HCEC 1CT (cell line): Measurements from ENCODE around the gene KRTAP12-1.
"Not testable (repeated sequence)": the region's sequence is repeated elsewhere in the genome, so short reads cannot be mapped to it uniquely, and the experiment has no call there.

Experiments
- DNase-seq: peaks from one replicate; pipeline ENCODE4 v3.0.0-alpha.2; 2017

The KRTAP12-1 gene

DNA sequence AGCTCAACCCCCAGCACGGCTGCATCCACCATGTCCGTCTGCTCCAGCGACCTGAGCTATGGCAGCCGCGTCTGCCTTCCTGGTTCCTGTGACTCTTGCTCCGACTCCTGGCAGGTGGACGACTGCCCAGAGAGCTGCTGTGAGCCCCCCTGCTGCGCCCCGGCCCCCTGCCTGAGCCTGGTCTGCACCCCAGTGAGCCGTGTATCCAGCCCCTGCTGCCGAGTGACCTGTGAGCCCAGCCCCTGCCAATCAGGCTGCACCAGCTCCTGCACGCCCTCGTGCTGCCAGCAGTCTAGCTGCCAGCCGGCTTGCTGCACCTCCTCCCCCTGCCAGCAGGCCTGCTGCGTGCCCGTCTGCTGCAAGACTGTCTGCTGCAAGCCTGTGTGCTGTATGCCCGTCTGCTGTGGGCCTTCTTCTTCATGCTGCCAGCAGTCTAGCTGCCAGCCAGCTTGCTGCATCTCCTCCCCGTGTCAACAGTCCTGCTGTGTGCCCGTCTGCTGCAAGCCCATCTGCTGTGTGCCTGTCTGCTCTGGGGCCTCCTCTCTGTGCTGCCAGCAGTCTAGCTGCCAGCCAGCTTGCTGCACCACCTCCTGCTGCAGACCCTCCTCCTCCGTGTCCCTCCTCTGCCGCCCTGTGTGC is 15.3 kb upstream of the KRTAP12-1 start, which contains the start of gene KRTAP10-12:
Gene KRTAP10-12 (plus strand): TSS at position 1 of the 639 bp plus-strand sequence. CDS start 30 bp downstream, at position 31.
- not testable (repeated sequence) for DNase-seq

DNA sequence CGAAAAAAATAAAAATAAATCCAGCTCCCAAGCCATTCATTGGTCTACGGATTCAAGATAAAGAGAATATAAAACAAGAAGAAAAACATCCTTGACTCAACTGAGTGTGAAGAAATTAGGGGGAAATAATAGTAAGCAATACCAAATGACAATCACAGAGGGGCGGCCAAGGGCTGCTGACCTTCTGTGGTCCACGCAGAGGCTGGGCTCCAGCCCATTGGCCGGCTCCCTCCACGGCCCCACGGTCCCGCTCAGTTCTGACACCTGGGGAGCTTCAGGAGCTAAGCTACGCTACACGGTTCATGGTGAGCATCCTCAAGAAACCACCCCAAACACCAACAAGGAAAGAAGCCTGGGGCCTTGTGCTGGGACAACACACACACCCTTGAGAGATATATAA is 14.6 kb upstream of the KRTAP12-1 start:
- no peak for DNase-seq

DNA sequence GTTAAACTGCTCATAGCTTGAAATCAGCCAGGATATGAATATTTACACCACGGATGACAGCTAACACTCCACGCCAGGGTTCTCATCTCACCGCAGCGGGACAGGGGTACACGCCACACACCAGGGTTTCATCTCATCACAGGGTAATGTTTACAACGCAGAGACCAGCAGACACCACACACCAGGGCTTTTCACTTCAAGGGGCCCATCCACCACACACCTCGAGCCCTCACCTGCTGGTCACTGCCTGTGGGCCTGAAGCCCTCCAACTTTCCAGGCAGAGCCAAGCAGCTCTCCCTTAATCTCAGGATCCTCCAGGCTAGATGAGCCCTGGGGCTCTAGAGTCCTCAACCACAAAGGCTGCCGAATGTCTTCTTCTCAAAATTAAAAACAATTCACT is 13.7 kb upstream of the KRTAP12-1 start:
- DNase-seq: no peak

DNA sequence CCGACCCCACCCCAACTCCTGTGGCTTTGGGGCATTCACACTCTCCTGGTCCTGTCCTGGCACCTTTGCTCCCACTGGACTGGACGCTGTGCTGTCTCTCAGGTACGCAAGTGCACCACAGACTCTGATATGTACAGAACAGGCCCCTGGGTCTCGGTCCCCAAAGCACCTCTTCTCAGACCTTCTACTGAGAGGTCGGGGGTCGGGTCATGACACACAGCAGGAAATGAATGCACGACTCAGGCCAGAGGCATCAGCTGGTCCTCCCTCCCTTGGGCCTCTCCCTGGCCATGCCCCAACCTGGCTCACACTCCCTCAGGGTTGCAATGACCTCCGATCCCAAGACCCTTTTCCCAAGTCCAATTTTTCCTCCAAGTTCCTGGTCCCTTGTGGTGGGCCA is 13.2 kb upstream of the KRTAP12-1 start:
- DNase-seq: no peak

DNA sequence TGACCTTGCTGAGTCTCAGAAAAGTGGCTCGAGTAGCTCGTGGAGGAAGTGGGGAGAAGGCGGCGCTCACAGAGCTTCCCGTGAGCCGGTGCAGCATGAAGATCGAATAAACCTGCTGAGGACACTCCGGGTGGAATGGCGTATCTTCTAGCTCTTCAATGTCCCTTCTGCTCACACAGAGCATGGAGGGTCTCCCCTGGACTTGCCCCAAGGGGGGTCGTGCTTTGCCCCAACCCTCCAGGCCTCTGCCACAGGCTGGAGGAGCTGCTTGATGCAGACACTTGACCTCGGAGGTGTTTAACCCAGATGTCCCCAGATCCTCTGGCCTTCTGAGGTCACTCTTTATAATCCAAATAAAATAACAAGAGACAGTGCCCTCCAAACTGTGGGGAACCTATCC is 12.8 kb upstream of the KRTAP12-1 start:
- DNase-seq: no peak

DNA sequence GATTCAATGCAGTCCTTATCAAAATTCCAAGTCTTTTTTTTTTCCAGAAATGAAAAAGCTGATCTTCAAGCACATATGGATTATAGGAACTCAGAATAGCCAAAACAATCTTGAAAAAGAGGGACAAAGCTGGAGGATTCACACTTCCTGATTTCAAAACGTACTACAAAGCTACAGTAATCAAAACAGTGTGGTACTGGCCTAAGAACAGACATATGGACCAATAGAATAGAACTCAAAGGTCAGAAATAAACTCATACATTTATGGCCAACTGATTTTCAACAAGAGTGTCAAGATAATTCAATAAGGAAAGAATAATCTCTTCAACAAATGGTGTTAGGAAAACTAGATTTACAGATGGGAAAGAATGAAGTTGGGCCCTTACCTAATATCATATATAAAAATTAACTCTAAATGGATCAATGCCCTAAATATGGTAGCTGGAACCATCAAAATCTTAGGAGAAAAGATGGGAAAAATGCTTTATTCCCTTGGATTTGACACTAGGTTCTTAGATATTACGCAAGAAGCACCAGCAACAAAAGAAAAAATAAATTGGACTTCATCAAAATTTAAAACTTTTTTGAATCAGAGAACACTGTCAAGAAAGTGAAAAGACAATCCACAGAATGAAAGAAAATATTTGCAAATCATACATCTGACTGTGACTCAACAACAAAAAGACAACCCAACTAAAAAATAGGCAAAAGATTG is 11.0 kb upstream of the KRTAP12-1 start:
- DNase-seq: no peak

DNA sequence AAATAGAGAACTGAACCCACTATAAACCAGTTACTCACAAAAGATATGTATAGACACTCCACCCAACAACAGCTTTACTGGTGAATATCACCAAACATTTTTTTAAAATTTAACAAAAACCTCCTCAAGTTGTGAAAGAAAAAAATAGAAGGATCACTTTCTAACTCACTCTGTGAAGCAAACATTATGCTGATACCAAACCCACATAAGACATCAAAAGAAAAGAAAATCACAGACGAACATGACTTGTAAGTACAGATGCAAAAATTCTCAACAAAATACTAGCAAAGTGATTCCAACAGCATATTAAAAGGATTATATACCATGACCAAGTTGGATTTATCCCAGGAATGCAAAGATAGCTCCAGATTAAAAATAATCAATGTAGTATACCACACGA is 9.7 kb upstream of the KRTAP12-1 start:
- DNase-seq: no peak

DNA sequence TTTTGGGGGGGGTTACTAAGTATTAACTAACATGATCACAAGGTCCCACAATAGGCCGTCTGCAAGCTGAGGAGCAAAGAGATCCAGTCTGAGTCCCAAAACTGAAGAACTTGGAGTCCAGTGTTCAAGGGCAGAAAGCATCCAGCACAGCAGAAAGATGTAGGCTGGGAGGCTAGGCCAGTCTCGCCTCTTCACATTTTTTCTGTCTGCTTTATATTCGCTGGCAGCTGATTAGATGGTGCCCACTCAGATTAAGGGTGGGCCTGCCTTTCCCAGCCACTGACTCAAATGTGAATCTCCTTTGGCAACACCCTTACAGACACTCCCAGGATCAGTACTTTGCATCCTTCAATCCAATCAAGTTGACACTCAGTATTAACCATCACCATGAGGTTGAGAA is 7.8 kb upstream of the KRTAP12-1 start:
- DNase-seq: not testable (repeated sequence)

DNA sequence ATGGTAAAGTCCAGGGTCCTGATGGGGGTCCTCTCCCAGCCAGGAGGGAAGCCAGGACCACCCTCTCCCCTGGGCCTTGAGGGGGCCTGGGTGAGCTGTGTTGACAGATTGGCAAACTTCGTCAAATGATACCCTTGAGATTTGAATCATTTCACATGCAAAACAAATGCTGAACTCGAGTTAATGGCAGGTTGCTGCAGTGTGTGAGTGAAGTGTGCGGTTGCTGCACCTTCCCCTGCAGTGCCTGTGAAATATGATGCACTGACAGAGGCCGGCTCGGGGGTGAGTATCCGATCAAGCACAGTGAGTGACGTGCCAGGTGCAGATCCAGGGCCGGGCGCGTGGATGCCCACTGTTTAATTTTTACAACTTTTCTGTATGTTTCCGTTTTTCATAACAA is 5.7 kb upstream of the KRTAP12-1 start:
- DNase-seq: no peak

DNA sequence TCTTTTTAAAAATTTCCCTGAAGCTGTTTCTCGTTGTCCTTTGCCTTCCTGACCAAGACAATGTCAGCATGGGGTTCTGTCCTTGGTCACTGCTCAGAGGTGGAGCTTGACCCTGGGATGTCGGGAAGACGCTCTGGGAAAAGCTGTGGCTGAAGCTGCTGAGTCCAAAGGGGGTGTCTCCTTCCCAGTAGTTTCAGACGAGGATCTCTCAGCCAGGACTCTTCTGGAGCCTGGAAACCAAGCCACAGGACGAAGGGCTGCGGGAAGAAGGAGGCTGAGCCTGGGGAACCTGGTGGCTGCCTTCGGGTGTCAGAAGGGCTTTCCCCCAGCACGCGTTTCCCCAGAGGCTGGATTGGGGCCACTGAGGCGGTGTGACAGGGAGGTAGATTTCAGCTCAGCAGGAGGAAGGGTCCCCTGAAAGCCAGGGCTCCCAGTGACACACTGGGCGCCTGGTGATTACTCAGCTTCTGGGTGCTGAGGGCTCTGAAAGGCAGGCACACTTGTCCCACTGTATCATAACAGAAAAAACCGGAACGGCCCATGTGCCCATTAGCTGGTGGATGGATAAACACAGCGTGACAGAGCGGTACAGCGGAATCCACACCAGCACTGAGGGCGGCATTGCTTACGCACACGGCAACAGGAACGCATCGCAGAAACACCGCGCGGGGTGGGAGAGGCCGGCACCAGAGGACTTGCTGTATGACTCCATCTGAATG is 5.0 kb upstream of the KRTAP12-1 start:
- no peak for DNase-seq

DNA sequence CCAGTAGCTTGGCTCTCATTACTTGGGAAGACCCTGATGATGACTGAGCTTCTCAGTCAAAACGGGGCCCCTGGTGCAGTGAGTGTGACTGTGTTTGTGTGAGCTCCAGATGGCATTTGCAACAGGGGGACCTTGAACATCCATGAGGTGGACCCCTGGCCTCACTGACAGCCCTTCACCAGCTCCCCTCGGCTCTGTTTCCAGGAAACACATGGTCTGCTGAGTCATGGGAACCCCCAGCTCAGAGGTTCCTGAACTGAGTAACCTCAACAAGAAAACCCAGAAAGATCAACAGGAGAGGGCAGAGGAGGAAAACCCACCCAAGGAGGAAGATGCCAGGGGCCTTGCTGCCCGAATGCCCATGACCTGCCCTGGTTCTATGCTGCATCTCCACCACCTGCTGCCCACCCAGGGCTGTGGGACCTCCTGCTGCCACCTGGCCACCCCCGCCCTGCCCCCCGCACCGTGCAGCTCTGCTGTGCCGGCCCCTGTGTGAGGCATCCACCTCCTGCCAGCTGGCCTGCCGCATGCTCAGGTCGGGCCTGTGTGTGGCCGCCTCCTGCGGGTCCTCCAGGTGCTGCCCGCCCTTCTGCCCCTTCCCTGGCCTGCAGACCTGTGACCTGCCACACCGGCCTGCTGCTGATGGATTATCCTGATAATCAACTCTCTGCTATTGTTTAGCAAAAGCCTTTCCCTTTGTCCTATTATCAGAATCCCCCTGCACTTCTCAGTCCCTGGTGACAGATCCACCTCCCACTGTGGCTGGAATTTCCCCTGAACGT is 4.2 kb upstream of the KRTAP12-1 start:
- no peak for DNase-seq

DNA sequence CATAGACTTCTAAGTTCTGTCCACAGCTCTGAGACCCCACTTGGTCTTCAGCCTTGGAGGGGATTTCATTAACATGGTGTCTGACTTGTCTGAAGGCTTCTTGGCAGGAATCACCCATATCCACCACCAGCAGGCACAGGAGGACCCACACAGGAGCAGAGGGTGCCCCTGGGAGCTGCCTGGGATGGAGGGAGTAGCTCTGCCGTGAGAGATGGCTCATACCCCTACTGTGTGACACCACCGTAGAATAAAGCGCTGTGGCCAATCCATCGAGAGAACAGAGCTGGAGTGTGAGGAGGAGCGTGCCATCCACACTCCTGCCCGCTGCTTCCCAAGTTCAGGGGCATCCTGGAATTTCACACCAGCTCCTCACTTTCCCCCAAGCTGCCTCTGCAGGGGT is 3.1 kb upstream of the KRTAP12-1 start:
- not testable (repeated sequence) for DNase-seq

DNA sequence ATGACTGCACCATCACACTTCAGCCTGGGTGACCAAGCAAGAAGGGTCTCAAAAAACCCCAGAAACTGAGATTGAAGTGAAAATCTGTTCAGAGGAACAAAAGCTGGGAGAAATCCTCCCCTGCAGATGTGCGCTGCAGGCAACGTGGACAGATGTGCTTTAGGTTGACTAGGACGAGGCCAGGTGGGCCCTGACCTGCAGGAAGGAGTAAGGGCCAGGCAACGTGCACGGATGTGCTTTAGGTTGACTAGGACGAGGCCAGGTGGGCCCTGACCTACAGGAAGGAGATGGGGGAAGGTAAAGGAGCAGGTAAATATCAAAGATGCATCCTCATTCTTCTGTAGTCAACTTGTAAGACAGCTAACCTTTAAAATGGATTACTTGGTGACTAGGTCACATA is 2.5 kb upstream of the KRTAP12-1 start:
- no peak for DNase-seq

DNA sequence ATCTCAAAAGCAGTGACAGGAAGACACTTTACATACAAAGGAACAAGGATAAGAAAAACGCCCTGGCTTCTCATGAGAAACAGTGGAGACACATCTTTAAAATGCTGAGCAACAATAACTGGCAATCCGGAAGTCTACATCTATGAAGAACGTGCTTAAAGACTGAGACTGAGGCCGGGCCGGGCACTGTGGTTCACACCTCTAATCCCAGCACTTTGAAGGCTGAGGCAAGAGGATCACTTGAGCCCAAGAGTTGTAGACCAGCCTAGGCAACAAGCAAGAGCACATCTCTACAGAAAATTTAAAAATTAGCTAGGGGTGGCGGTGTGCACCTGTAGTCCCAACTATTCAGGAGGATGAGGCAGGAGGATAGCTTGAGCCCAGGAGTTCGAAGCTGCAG is 2.1 kb upstream of the KRTAP12-1 start:
- no peak for DNase-seq

DNA sequence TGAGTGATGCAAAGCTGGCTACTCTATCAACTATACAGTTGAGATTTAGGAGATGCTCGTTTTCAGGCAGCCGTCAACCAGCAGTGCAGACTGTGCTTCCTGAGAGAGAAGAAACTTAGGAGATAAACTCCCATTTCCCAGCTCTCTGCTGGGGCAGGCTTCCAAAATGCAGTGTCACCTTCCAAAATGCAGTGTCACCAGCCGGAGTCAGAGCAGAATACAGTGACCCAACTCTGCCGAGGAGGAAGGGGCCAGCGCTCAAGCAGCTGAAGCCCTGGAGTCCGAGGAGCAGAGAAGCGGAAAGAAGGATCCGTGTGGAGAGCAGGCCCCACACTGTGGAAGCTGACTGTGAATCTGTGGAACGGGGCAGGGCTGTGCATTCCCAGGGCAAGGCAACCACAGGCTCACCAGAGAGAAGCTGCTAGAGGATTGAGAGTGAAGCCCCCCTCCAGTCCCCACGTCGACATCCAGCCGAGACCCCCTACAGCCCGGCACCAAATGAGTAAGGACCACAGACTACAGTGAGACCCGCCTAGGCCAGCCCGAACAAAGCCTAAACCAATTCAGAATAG is 703 bp upstream of the KRTAP12-1 start:
- DNase-seq: no peak

DNA sequence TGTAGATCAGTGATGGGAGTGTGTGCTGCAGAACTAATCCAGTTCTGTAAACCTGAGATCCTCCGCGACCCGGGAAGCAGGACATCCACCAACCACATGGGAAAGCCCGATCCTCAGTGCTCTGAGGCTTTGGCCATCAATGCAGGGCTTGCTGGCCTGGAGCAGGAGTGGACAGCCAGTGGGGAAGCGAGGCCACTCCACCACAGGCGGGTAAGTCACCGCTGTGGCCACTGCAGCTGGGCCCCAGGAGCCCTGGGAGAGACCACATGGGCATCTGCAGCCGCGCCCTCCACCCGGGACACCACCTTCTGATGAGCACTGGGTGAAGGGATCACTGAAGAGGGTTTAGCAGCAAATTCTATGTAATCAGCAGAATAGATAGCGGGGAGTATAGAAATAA is 811 bp downstream of the KRTAP12-1 start:
- DNase-seq: no peak

DNA sequence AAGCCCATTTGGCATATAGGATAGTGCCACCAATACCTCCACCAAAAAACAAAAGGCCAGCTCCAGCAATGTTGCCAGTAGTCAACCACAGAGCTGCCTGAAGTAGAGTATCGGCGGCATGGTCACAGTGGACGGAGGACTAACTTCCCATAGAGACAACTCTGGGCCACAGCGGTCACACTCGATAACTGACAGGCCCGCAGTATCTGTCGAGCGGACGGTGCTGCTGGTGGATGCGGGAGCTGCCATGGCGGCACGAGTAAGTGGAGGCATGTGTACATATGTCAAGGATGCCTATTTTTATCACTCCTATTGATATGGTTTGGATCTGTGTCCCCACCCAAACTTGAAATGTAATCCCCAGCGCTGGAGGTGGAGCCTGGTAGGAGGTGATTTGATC is 4.1 kb downstream of the KRTAP12-1 start:
- no peak for DNase-seq

DNA sequence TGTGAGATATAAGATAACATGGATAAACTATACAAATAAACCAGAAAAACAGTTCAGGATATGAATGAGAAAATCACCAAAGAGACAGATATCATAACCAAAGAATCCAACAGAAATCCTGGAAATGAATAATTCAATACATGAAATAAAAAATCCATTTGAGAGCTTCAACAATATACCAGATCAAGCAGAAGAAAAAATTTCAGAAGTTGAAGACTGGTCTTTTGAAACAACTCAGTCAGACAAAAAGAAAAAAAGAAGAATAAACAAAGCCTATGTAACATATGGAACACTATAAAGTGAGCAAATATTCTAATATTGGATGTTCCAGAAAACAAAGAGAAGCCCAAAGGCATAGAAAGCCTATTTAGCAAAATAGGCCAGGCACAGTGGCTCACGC is 10.1 kb downstream of the KRTAP12-1 start:
- no peak for DNase-seq

DNA sequence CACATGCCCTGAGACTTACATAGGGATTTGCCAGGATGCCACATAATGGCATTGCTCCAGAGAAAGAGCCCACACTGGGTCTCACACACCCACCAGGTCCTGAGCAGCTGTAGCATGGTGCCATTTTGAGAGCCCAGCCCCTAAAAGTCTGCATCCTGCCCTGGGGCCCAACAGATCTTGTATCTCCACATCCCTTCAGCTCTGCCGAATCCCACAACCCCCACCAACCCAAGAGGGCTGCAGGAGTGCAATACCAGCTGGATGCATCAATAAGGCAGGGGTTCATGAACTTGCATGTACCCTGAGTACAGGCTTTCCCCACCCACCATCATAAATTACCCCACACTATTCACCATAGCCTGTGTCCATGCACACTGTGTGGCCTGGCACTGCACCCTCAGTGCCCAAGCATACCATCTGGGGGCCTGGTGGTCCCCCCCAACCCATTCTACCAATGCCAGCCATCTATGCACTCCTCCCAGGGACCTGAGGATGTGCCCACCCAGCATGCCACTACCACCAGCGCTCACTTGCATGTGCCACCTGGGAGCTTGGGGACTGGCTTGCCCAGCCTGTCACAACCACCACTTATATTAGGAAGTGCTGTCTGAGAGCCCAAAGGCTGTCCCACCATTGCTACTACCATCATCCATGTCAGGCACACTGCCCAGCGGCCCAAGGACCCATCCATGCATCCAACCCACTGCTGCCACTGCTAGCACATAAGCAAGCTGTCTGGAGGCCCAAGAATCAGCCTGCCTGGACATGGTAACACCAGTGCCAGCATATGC is 11.1 kb downstream of the KRTAP12-1 start:
- no peak for DNase-seq

DNA sequence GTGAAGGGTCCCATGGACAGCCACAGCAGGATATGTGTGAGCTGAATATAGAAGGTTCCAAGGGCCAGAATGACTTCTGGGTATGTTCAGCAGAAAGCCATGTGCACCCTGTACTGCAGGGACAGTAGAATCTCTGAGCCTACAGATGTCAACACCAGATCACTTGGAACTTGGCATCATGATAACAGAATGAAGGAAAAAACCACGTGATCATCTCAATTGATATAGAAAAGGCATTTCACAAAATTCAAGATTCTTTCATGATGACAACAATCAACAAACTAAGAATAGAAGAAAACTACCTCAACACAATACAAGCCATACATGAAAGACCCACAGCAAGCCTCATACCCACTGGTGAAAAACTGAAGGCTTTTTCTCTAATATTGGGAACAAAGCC is 14.4 kb downstream of the KRTAP12-1 start:
- no peak for DNase-seq

DNA sequence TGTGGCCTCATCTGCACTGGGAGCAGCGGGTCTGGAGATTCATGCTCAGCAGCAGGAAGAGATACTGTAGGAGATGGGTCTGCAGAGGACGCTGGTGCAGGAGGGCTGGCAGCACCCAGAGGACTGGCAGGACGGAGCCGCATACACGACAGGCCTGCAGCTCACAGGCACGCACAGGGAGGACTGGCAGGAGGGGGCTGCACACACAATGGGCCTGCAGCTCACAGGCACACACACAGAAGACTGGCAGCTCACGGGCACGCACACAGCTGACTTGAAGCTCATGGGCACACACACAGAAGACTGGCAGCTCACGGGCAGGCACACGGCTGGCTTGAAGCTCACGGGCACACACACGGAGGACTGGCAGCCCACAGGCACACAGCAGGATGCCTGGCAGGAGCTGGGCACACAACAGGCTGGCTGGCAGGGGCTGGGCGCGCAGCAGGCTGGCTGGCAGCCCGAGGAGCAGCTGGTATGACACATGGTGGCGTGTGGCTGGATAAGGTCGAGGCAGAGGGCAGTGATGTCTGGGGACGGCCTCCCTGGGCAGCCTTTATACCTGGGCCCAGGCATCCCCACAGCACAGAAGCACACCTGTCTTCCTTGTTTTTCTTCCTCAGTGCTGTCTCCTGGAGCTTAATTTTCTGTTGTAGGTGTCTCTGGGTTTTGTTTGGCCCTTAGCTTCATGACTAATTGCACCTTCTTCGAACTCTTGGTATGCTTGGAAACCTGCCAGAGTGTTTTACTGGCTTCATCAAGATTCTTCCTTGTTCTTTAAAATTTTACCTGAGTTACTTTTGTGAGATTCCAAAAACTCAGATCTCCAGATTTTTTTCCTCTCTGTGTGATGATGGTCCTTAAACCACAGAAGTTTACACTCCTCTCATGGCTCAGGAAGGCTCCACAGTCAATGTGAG is 15.3 kb downstream of the KRTAP12-1 start, which contains the start of gene KRTAP12-2:
Gene KRTAP12-2 (minus strand): TSS at position 527 of the 920 bp plus-strand sequence. CDS start 41 bp downstream, at position 486.
- DNase-seq: no peak
